SK-N-MC (cell line): ENCODE results near the gene CDK11B.

Experiments
- EZH2 ChIP-seq: fragments of 200-600 bp; sonication (generic); IDR thresholded peaks from one replicate; pipeline ENCODE4 v1.6.1; 2017; ENCODE audit warnings: antibody characterized with exemption
- FOXP2 ChIP-seq: optimal IDR thresholded peaks from 2 replicates; pipeline ENCODE3; 2011; ENCODE audit warnings: mild to moderate bottlenecking, moderate library complexity; ENCODE audit not compliant: insufficient read depth; ENCODE audit errors: extremely low read length, control extremely low read depth

GRCh38 chr1:1605724-1606123 lies 53.1 kb downstream of the CDK11B start:
- no peak for TF ChIP-seq EZH2
- no peak for TF ChIP-seq FOXP2
